GM12873 (cell line): ENCODE measurements around the gene EXOSC5.

Experiments used
- CTCF ChIP-seq: IDR thresholded peaks from 2 replicates; pipeline ENCODE4 v1.5.1; 2012; ENCODE audit warnings: low read depth, mild to moderate bottlenecking, moderate library complexity, low read length, control low read depth; ENCODE audit not compliant: insufficient read depth; ENCODE audit errors: missing control alignments

The EXOSC5 gene

GRCh38 chr19:41422955-41423354, 25.8 kb upstream of the EXOSC5 start:
- TF ChIP-seq CTCF: no peak

- no peak for TF ChIP-seq CTCF
Observed at GRCh38 chr19:41422456-41422855, 25.3 kb upstream of the EXOSC5 start.

- TF ChIP-seq CTCF: no peak
Observed at GRCh38 chr19:41421973-41422372, 24.8 kb upstream of the EXOSC5 start.

- no peak for TF ChIP-seq CTCF
Observed at GRCh38 chr19:41421314-41421713, 24.2 kb upstream of the EXOSC5 start.

- TF ChIP-seq CTCF: no peak
Observed at GRCh38 chr19:41420101-41420880, 23.1 kb upstream of the EXOSC5 start.

GRCh38 chr19:41416194-41416674, 19.1 kb upstream of the EXOSC5 start:
- TF ChIP-seq CTCF: no peak

GRCh38 chr19:41415154-41415571, 18.0 kb upstream of the EXOSC5 start:
- TF ChIP-seq CTCF: no peak
